ENCODE results near the gene MUC6. TPM values are rescaled to one million over a fixed set of nuclear protein-coding genes. Genes with fewer than 3 reads are reported as not detected.
A peak's percentile ranks its signal among the peaks of the same experiment; 100 is the strongest.

MUC6 gene
- total and polyA plus RNA-seq, 8 donors, result 25.5 to 239 (median 94.3) TPM

- intact Hi-C loops (cut with DNase I), result no loop called here
- Histone ChIP-seq H3K9me3 (no peaks in the 10 kb centered on the region), H3K4me1 (peaks cover 23 to 30% (median 24%) of the 10 kb centered on the region in 3 donors), H3K27me3 (no peaks in the 10 kb centered on the region), H3K27ac (no peak overlapping the region), H3K36me3 (peaks cover 3 to 26% (median 4%) of the 10 kb centered on the region in 3 donors), H3K4me3 (no peak overlapping the region)
- ATAC-seq, result no peak
- TF ChIP-seq CTCF (IDR thresholded peaks at IDR 0.05), result no peak
- peak in 1 of 6 donors; percentile 68 for DNase-seq
- 81 to 94% methylated on average over 36 to 38 of the region's 38 CpGs for WGBS, 2 donors
- no peak for FAIRE-seq
Observed at GRCh38 chr11:1008001-1008802, 28.3 kb downstream of the MUC6 start.

DNA sequence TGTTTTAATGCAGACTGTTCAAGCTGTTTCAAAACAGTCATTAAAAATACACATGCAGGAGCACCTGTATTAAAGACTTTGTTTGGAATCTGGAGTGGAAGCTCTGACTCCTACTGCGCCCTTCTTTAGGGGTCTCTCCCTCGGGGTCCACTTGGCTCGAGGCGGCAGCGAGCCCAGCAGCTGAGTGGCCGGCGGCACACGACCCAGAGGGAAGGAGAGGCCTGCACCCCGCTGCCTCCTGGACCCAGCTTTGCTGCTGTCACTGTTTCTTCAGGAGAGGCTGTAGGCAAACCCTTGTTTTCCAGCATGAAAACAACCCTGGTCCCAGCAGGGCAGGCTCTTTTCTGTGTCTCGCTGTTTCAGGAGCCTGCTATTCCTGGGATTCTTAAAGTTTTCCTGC lies 29.2 kb downstream of the MUC6 start:
- H3K4me1 ChIP-seq, result peaks cover 18 to 24% (median 19%) of the 10 kb centered on the region in 3 donors
- no peaks in the 10 kb centered on the region for H3K9me3 ChIP-seq
- no peak overlapping the region for H3K4me3 ChIP-seq
- FAIRE-seq (no peak), ATAC-seq (no peak), DNase-seq (peak in 2 of 6 donors; percentile 29 to 33)
- H3K36me3 ChIP-seq, result peaks cover 3 to 26% (median 4%) of the 10 kb centered on the region in 3 donors
- H3K27me3 ChIP-seq, result no peaks in the 10 kb centered on the region
- intact Hi-C loops (cut with DNase I), result no loop called here
- no peak for TF ChIP-seq CTCF (IDR thresholded peaks at IDR 0.05)
- peak overlapping the region in 3 of 4 donors; percentile 2 to 52 (median 36) for H3K27ac ChIP-seq
- 83 to 93% methylated on average over 10 of the region's 10 CpGs for WGBS, 2 donors

DNA sequence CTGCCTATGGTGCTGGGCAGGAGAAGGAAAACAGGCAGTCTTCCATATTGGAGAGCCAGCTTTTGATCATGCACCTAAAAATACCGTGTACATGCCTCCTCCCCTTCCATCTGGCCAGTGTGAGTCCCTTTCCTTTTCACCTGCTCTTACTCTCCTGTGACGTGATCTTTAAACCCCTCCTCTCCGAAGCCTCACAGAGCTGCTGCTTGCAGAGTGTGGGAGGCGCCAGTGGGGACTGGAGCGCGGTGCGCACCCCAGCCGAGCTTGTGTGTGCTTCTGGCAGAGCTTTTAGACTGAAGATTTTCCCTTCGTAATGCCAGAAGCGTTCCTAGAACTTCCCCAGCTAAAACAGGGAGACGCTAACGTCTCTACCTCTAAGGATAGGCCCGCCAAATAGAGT lies 29.8 kb downstream of the MUC6 start:
- peak; percentile 62 to 82 (median 76) for ATAC-seq
- peaks cover 3 to 27% (median 4%) of the 10 kb centered on the region in 3 donors for H3K36me3 ChIP-seq
- H3K9me3 ChIP-seq, result no peaks in the 10 kb centered on the region
- intact Hi-C loops (cut with DNase I), result no loop called here
- H3K4me1 ChIP-seq, result peaks cover 12 to 19% (median 14%) of the 10 kb centered on the region in 3 donors
- peak overlapping the region in 3 of 4 donors; percentile 36 to 61 (median 52) for H3K27ac ChIP-seq
- peak in 5 of 6 donors; percentile 72 to 88 (median 78) for DNase-seq
- H3K27me3 ChIP-seq, result no peaks in the 10 kb centered on the region
- TF ChIP-seq CTCF (IDR thresholded peaks at IDR 0.05), result no peak
- no peak overlapping the region for H3K4me3 ChIP-seq
- FAIRE-seq, result no peak
- whole genome bisulfite sequencing, 2 donors, result 55 to 64% methylated on average over 13 of the region's 13 CpGs

DNA sequence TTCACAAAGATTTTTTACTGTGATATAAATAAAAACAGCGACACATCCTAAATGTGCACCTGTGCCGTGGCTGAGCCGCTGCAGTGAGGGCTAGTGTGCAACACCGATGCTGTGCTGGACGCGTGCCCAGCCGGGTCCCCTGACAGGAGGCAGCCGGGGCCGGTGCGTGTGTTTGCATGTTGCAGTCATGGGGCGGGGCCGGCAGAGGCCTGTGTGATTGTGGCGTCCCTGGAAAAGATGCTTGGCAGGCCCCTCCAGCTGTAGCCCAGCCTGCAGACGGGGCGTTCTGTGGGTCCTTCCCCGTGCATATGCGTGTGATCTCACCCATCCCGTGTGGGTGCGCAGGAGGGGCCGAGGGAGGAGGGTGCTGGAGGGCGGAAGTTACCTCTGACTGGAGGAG lies 30.6 kb downstream of the MUC6 start:
- Histone ChIP-seq H3K36me3 (peaks cover 3 to 26% (median 4%) of the 10 kb centered on the region in 3 donors), H3K27ac (peak overlapping the region in 2 of 4 donors; percentile 36 to 61), H3K4me3 (no peak overlapping the region), H3K9me3 (no peaks in the 10 kb centered on the region), H3K4me1 (peaks cover 6 to 12% (median 7%) of the 10 kb centered on the region in 3 donors), H3K27me3 (no peaks in the 10 kb centered on the region)
- TF ChIP-seq CTCF (IDR thresholded peaks at IDR 0.05), result no peak
- 40 to 56% methylated on average over 21 of the region's 21 CpGs for WGBS, 2 donors
- FAIRE-seq (no peak), DNase-seq (peak; percentile 58 to 93 (median 84)), ATAC-seq (peak; percentile 30 to 68 (median 54))
- intact Hi-C loops (cut with DNase I), result no loop called here

DNA sequence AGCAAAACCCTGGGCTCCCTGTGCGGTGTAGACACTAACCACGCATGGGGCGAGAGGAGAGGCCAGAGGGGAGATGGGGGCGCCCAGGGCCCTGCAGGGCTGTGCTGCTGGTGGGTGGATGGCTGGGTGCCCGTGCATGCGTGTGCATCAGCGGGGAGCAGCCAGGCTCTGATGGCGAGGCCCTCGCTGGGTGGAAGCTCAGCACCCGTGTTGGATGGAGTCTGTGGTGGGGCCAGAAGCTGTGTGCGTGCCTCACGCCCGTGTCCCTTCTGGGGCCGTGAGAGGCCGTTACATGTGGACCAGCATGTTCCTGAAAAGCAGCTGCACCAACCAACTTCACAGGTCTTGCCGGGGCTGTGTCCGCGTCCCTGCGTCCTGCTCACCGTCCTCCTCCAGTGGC lies 33.4 kb downstream of the MUC6 start:
- Histone ChIP-seq H3K27ac (no peak overlapping the region), H3K4me1 (peaks cover 6 to 12% (median 7%) of the 10 kb centered on the region in 3 donors), H3K27me3 (no peaks in the 10 kb centered on the region), H3K36me3 (peaks cover 0 to 14% (median 0%) of the 10 kb centered on the region in 3 donors), H3K9me3 (no peaks in the 10 kb centered on the region), H3K4me3 (no peak overlapping the region)
- intact Hi-C loops (cut with DNase I), result no loop called here
- FAIRE-seq, result no peak
- no peak for TF ChIP-seq CTCF (IDR thresholded peaks at IDR 0.05)
- 89 to 93% methylated on average over 20 of the region's 20 CpGs for WGBS, 2 donors
- DNase-seq, result peak in 1 of 6 donors; percentile 52
- ATAC-seq, result no peak
